ENCODE data around the gene CXCL12.

DNA sequence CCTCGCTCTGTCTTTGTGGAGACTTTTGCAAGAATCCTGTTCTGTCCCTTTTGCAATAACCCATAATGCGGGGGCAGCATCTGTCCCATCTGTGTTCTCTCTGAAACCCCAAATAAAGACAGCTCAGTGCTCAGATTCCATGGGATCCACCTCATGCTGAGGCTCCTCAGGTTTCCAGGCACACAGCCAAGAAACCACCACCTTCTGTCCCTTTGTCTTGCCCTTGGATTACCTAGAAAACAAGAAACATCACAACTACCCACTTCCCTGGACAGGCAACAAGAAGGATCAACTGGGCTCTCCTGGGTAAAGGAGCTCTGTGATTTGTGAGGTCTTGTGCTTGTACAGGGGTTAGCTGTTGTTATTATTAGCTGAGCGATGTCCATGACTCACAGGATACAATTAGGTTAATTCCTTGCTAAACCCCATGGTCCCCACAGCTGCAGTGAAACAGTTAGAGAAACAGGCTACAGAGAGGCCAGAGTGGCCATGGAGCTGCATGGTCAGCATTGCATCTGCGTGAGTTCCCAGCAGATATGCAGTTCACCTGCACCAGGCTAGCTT is 50.2 kb downstream of the CXCL12 start:
- TF ChIP-seq, protein P1, sequence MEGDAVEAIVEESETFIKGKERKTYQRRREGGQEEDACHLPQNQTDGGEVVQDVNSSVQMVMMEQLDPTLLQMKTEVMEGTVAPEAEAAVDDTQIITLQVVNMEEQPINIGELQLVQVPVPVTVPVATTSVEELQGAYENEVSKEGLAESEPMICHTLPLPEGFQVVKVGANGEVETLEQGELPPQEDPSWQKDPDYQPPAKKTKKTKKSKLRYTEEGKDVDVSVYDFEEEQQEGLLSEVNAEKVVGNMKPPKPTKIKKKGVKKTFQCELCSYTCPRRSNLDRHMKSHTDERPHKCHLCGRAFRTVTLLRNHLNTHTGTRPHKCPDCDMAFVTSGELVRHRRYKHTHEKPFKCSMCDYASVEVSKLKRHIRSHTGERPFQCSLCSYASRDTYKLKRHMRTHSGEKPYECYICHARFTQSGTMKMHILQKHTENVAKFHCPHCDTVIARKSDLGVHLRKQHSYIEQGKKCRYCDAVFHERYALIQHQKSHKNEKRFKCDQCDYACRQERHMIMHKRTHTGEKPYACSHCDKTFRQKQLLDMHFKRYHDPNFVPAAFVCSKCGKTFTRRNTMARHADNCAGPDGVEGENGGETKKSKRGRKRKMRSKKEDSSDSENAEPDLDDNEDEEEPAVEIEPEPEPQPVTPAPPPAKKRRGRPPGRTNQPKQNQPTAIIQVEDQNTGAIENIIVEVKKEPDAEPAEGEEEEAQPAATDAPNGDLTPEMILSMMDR (IDR thresholded peaks at IDR 0.05; ENCODE audit: low read depth, low read length) = no peak
- TF ChIP-seq EZH2phosphoT487 (IDR thresholded peaks at IDR 0.05; ENCODE audit: low read depth) = no peak

Data from OCI-LY3 (cell line).